Mesenchymal stem cell (in vitro differentiated cells and primary cell): Measurements from ENCODE around the gene SIRPG.

Experiments used
- DNase-seq: peaks from one replicate; pipeline ENCODE4 v3.0.0-alpha.2; 2013
- H2AFZ ChIP-seq: one replicate; pipeline ENCODE4 v1.6.1; 2013; ENCODE audit warnings: low read depth, mild to moderate bottlenecking, control low read depth, inconsistent platforms, low read length, moderate library complexity
- H2AK5ac ChIP-seq: 2 replicates; pipeline ENCODE4 v1.6.1; 2013; ENCODE audit warnings: low read length, moderate library complexity, mild to moderate bottlenecking, inconsistent platforms; ENCODE audit not compliant: severe bottlenecking
- H2BK120ac ChIP-seq: one replicate; pipeline ENCODE4 v1.6.1; 2013; ENCODE audit warnings: low read depth, mild to moderate bottlenecking, inconsistent platforms, low read length, moderate library complexity
- H2BK12ac ChIP-seq, 2 experiments: one replicate each; pipeline ENCODE4 v1.6.1; 2013; ENCODE audit warnings: inconsistent platforms in 2 of 2, low read length in 2 of 2, mild to moderate bottlenecking in 2 of 2, moderate library complexity in 2 of 2, control low read depth in 1 of 2
- H2BK15ac ChIP-seq: one replicate; pipeline ENCODE4 v1.6.1; 2013; ENCODE audit warnings: mild to moderate bottlenecking, low read depth, inconsistent platforms; ENCODE audit not compliant: poor library complexity, severe bottlenecking
- H2BK5ac ChIP-seq: 2 replicates; pipeline ENCODE4 v1.6.1; 2013; ENCODE audit warnings: low read depth, mild to moderate bottlenecking, low read length, control low read depth, inconsistent platforms; ENCODE audit not compliant: poor library complexity, severe bottlenecking
- H3K14ac ChIP-seq, 2 experiments: one replicate each; pipeline ENCODE4 v1.6.1; 2013; ENCODE audit warnings: inconsistent platforms in 2 of 2, low read length in 2 of 2, control low read depth in 1 of 2, mild to moderate bottlenecking in 1 of 2, moderate library complexity in 1 of 2
- H3K18ac ChIP-seq, 2 experiments: one replicate each; pipeline ENCODE4 v1.6.1; 2013; ENCODE audit warnings: inconsistent platforms in 2 of 2, low read length in 2 of 2, control low read depth in 1 of 2, low read depth in 1 of 2, mild to moderate bottlenecking in 1 of 2
- H3K23ac ChIP-seq, 2 experiments: one replicate each; pipeline ENCODE4 v1.6.1; 2013; ENCODE audit warnings: inconsistent platforms in 2 of 2, low read length in 2 of 2, mild to moderate bottlenecking in 2 of 2, moderate library complexity in 2 of 2, control low read depth in 1 of 2
- H3K27ac ChIP-seq: 2 replicates; pipeline ENCODE4 v1.5.1; 2013; ENCODE audit warnings: mild to moderate bottlenecking, moderate library complexity, low read length, control low read depth, inconsistent platforms; ENCODE audit not compliant: poor library complexity, severe bottlenecking
- H3K27me3 ChIP-seq, 2 experiments: 2 replicates each; pipeline versions ENCODE4 v1.6.1 to v1.7.0; 2013; ENCODE audit warnings: low read length in 2 of 2, mild to moderate bottlenecking in 2 of 2, moderate library complexity in 2 of 2, control low read depth in 1 of 2, inconsistent platforms in 1 of 2; ENCODE audit not compliant: control insufficient read depth in 1 of 2, insufficient read depth in 1 of 2
- H3K36me3 ChIP-seq, 2 experiments: 2 replicates each; pipeline versions ENCODE4 v1.6.1 to v1.7.0; 2013; ENCODE audit warnings: low read length in 2 of 2, control low read depth in 1 of 2, inconsistent platforms in 1 of 2, low read depth in 1 of 2, mild to moderate bottlenecking in 1 of 2; ENCODE audit not compliant: insufficient read depth in 2 of 2, control insufficient read depth in 1 of 2
- H3K4ac ChIP-seq, 2 experiments: one replicate each; pipeline ENCODE4 v1.6.1; 2013; ENCODE audit warnings: inconsistent platforms in 2 of 2, low read length in 2 of 2, mild to moderate bottlenecking in 2 of 2, moderate library complexity in 2 of 2, control low read depth in 1 of 2, low read depth in 1 of 2
- H3K4me1 ChIP-seq: 2 replicates; pipeline ENCODE4 v1.6.1; 2013; ENCODE audit warnings: low read depth, low read length, control low read depth; ENCODE audit not compliant: control insufficient read depth, insufficient read depth
- H3K4me2 ChIP-seq: 2 replicates; pipeline ENCODE4 v1.6.1; 2013; ENCODE audit warnings: low read length, mild to moderate bottlenecking, inconsistent platforms; ENCODE audit not compliant: poor library complexity, severe bottlenecking
- H3K4me3 ChIP-seq, 2 experiments: 2 replicates each; pipeline versions ENCODE4 v1.5.1 to v1.7.0; 2013; ENCODE audit warnings: low read length in 2 of 2, mild to moderate bottlenecking in 2 of 2, control low read depth in 1 of 2, low read depth in 1 of 2; ENCODE audit not compliant: insufficient read depth in 1 of 2
- H3K79me1 ChIP-seq: replicated peaks from 2 replicates; pipeline ENCODE4 v1.6.1; 2013; ENCODE audit warnings: mild to moderate bottlenecking, control low read depth, low read length, inconsistent platforms; ENCODE audit not compliant: poor library complexity, severe bottlenecking
- H3K9ac ChIP-seq: 2 replicates; pipeline ENCODE4 v1.7.0; 2013; ENCODE audit warnings: mild to moderate bottlenecking, low read length, moderate library complexity
- H3K9me3 ChIP-seq: 2 replicates; pipeline ENCODE4 v1.7.0; 2013; ENCODE audit warnings: mild to moderate bottlenecking, low read length; ENCODE audit not compliant: control insufficient read depth
- H4K8ac ChIP-seq: one replicate; pipeline ENCODE4 v1.6.1; 2013; ENCODE audit warnings: inconsistent platforms, mild to moderate bottlenecking, low read length, moderate library complexity
- H4K91ac ChIP-seq: one replicate; pipeline ENCODE4 v1.6.1; 2013; ENCODE audit warnings: mild to moderate bottlenecking, low read length, inconsistent platforms
- WGBS: methylation state at CpG from one replicate; pipeline ENCODE4 v1.1.7; 2013; ENCODE audit warnings: mixed read lengths; 5-methylcytosine and 5-hydroxymethylcytosine counted together

The SIRPG gene

DNA sequence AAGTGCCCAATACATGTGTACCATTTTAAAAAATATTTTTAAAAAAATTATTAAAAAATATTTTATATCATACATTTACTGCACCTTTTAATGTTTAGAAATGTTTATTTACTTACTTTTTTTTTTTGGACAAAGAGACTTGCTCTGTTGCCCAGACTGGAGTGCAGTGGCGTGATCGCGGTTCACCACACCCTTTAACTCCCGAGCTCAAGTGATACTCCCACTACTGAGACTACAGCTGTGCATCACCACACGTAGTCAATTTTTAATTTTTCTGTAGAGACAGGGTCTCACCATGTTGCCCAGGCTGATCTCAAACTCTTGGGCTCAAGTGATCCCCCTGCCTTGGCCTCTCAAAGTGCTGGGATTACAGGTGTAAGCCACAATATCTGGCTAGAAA, 9.2 kb upstream of the SIRPG start:
- H3K9ac ChIP-seq: no peak overlapping the region
- no peak for DNase-seq
- H3K27me3 ChIP-seq: peaks cover 0 to 21% of the 10 kb centered on the region in 2 experiments
- no peak overlapping the region for H2BK12ac ChIP-seq
- peaks cover 7% of the 10 kb centered on the region for H3K4me1 ChIP-seq
- H4K91ac ChIP-seq: no peak overlapping the region
- H2BK120ac ChIP-seq: no peak overlapping the region
- no peak overlapping the region for H3K14ac ChIP-seq
- no peak overlapping the region for H2BK15ac ChIP-seq
- H3K18ac ChIP-seq: no peak overlapping the region
- WGBS: 90% methylated on average over 4 of the region's 5 CpGs
- H4K8ac ChIP-seq: no peak overlapping the region
- no peak overlapping the region for H2BK5ac ChIP-seq
- H3K36me3 ChIP-seq: no peaks in the 10 kb centered on the region
- no peak overlapping the region for H3K4ac ChIP-seq
- no peak overlapping the region for H3K4me2 ChIP-seq
- no peaks in the 10 kb centered on the region for H3K79me1 ChIP-seq
- no peak overlapping the region for H3K4me3 ChIP-seq
- H3K27ac ChIP-seq: no peak overlapping the region
- no peaks in the 10 kb centered on the region for H3K9me3 ChIP-seq
- no peak overlapping the region for H2AK5ac ChIP-seq
- H3K23ac ChIP-seq: no peak overlapping the region
- H2AFZ ChIP-seq: no peak overlapping the region

GRCh38 chr20:1665345-1665744, 7.8 kb upstream of the SIRPG start:
- no peaks in the 10 kb centered on the region for H3K36me3 ChIP-seq
- no peaks in the 10 kb centered on the region for H3K79me1 ChIP-seq
- peaks cover 0 to 20% of the 10 kb centered on the region in 2 experiments for H3K27me3 ChIP-seq
- H4K91ac ChIP-seq: no peak overlapping the region
- no peak overlapping the region for H3K23ac ChIP-seq
- H2AK5ac ChIP-seq: no peak overlapping the region
- WGBS: 83% methylated on average over 1 of the region's 3 CpGs
- H3K4me3 ChIP-seq: no peak overlapping the region
- no peak overlapping the region for H3K27ac ChIP-seq
- H3K4me1 ChIP-seq: peaks cover 7% of the 10 kb centered on the region
- H3K4me2 ChIP-seq: no peak overlapping the region
- H2AFZ ChIP-seq: no peak overlapping the region
- H3K4ac ChIP-seq: no peak overlapping the region
- H4K8ac ChIP-seq: no peak overlapping the region
- no peak overlapping the region for H2BK5ac ChIP-seq
- DNase-seq: no peak
- H3K9me3 ChIP-seq: no peaks in the 10 kb centered on the region
- H3K14ac ChIP-seq: no peak overlapping the region
- H3K18ac ChIP-seq: no peak overlapping the region
- no peak overlapping the region for H2BK120ac ChIP-seq
- no peak overlapping the region for H2BK12ac ChIP-seq
- no peak overlapping the region for H3K9ac ChIP-seq
- no peak overlapping the region for H2BK15ac ChIP-seq

GRCh38 chr20:1664911-1665310, 7.3 kb upstream of the SIRPG start:
- no peak overlapping the region for H4K8ac ChIP-seq
- no peak overlapping the region for H3K4me2 ChIP-seq
- no peak overlapping the region for H3K18ac ChIP-seq
- H3K27me3 ChIP-seq: peaks cover 0 to 22% of the 10 kb centered on the region in 2 experiments
- H2BK5ac ChIP-seq: no peak overlapping the region
- DNase-seq: no peak
- H2BK12ac ChIP-seq: no peak overlapping the region
- no peaks in the 10 kb centered on the region for H3K36me3 ChIP-seq
- H3K4me3 ChIP-seq: no peak overlapping the region
- H3K27ac ChIP-seq: no peak overlapping the region
- no peak overlapping the region for H4K91ac ChIP-seq
- H3K23ac ChIP-seq: no peak overlapping the region
- no peak overlapping the region for H3K9ac ChIP-seq
- H3K14ac ChIP-seq: no peak overlapping the region
- WGBS: 73% methylated on average over 3 of the region's 5 CpGs
- H3K4me1 ChIP-seq: peaks cover 4% of the 10 kb centered on the region
- H3K9me3 ChIP-seq: no peaks in the 10 kb centered on the region
- H2BK120ac ChIP-seq: no peak overlapping the region
- H2AFZ ChIP-seq: no peak overlapping the region
- H2BK15ac ChIP-seq: no peak overlapping the region
- no peaks in the 10 kb centered on the region for H3K79me1 ChIP-seq
- no peak overlapping the region for H3K4ac ChIP-seq
- H2AK5ac ChIP-seq: no peak overlapping the region

- no peak overlapping the region for H4K8ac ChIP-seq
- H3K36me3 ChIP-seq: no peaks in the 10 kb centered on the region
- no peak overlapping the region for H2BK5ac ChIP-seq
- no peaks in the 10 kb centered on the region for H3K79me1 ChIP-seq
- no peak overlapping the region for H3K27ac ChIP-seq
- no peak overlapping the region for H3K18ac ChIP-seq
- no peak overlapping the region for H2BK15ac ChIP-seq
- WGBS: 41% methylated on average over 1 of the region's 2 CpGs
- no peaks in the 10 kb centered on the region for H3K9me3 ChIP-seq
- H3K14ac ChIP-seq: no peak overlapping the region
- H3K27me3 ChIP-seq: peaks cover 0 to 28% of the 10 kb centered on the region in 2 experiments
- no peak overlapping the region for H2BK12ac ChIP-seq
- H2AK5ac ChIP-seq: no peak overlapping the region
- H3K4me3 ChIP-seq: no peak overlapping the region
- no peak overlapping the region for H2BK120ac ChIP-seq
- H2AFZ ChIP-seq: no peak overlapping the region
- H3K4me2 ChIP-seq: no peak overlapping the region
- no peak overlapping the region for H3K23ac ChIP-seq
- no peak overlapping the region for H4K91ac ChIP-seq
- no peak overlapping the region for H3K9ac ChIP-seq
- no peak overlapping the region for H3K4ac ChIP-seq
- H3K4me1 ChIP-seq: peaks cover 2% of the 10 kb centered on the region
- no peak for DNase-seq
These were observed 6.3 kb upstream of the SIRPG start for GRCh38 chr20:1663917-1664316.
